ENCODE measurements around the gene ZNF117.
"Not testable (repeated sequence)": the region's sequence is repeated elsewhere in the genome, so short reads cannot be mapped to it uniquely, and the experiment has no call there.

ZNF117 gene

DNA sequence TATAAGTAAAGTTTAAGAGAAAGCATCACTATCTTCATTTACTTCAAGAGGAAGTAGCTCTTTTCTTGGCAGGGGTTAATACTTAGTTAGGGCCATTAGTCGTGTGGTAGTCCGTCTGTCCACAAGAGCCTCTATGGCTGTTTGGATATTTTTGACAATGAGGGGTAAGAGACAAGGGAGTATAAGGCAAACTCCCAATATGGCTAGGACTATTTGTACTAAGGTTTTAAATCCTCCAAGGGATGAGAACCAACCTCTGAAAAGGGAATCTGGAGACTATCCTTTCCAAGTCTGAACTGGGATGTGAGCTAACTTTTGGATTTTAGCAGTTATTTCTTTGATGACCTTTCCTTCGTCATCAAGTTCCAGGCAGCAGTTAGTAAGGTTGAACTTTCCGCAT lies at the start of gene ZNF117:
Gene ZNF117 (minus strand): TSS at position 101 of the 400 bp plus-strand sequence.
- DNase-seq = no peak

- DNase-seq = not testable (repeated sequence)
These were observed 47.9 kb upstream of the ZNF117 start for GRCh38 chr7:65038767-65039166.

GRCh38 chr7:65037740-65038688 lies 47.2 kb upstream of the ZNF117 start:
- DNase-seq = peak; percentile 66

DNA sequence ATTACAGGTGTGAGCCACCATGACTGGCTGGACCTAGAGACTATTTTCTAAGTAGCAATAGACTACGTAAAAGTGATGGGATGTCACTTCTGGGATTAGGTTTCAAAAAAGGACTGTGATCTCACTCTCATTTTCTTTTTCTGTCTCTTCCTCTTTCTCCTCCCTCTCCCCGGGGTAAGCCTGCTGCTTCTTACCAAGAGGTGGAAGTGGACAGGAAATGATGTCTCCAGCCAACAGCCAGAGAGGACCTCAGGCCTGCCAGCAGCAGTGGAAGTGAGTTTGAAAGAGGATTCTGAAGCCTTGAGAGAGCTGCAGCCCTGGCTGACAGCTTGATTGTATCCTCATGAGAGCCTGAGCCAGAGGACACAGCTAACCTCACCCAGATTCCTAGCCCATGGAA lies 45.7 kb upstream of the ZNF117 start:
- DNase-seq = not testable (repeated sequence)

DNA sequence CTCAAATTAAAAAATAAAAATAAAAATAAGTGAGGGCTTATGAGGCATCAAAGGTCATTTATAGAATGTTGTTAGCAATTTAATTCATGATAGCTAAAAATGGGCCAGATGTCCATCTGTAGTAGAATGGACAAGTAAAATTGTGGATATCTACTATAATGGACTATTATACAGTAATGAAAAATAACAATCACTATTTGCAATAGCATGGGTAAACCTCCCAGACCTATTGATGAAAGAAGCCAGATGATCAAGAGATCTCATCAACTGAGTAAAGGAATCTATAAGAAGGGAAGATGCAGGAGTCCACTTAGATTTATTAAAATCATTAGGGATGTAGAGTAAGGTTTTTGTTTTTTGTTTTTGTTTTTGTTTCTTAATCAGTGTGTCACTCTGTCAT lies 44.6 kb upstream of the ZNF117 start:
- not testable (repeated sequence) for DNase-seq

- DNase-seq = not testable (repeated sequence)
These were observed 43.4 kb upstream of the ZNF117 start for GRCh38 chr7:65034120-65034782.

DNA sequence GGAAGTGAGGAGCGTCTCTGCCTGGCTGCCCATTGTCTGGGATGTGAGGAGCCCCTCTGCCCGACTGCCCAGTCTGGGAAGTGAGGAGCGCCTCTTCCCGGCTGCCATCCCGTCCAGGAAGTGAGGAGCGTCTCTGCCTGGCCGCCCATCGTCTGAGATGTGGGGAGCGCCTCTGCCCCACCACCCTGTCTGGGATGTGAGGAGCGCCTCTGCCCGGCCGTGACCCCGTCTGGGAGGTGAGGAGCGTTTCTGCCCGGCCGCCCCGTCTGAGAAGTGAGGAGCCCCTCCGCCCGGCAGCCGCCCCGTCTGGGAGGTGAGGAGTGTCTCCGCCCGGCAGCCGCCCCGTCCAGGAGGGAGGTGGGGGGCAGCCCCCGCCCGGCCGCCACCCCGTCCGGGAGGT lies 42.6 kb upstream of the ZNF117 start:
- DNase-seq = not testable (repeated sequence)

GRCh38 chr7:65025023-65025422 lies 34.2 kb upstream of the ZNF117 start:
- DNase-seq = not testable (repeated sequence)

DNA sequence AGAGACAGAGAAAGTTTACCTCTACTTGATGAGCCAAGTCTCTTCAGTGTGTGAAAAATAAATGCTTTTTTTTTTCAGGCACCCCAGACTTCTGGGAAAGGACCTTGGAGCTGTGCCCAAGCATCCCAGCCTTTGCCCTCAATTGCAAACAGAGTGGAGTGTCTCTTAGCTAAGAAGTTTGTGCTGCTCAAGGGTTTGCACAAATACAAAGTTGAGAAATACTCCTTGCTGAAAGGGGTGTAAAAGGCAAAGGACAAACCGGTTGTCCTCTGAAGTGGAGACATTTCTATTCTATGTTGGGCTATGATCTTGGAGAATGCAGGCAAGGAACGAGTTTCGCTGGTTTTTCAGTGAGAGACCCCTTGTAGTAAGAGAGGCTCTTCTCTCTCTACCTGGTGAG lies 30.1 kb upstream of the ZNF117 start:
- not testable (repeated sequence) for DNase-seq

DNA sequence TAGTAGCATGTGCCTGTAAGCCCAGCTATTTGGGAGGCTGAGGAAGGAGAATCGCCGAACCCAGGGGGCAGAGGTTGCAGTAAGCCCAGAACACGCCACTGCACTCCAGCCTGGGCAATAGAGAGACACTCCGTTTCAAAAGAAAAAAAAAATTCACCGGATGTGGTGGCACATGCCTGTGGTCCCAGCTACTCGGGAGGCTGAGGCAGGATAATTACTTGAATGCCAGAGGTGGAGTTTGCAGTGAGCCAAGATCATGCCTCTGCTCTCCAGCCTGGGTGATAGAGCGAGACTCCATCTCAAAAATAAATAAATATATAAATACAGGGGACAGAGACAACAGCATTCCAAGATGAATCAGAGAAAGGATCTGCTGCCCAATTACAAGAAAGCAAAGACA lies 19.0 kb upstream of the ZNF117 start:
- not testable (repeated sequence) for DNase-seq

DNA sequence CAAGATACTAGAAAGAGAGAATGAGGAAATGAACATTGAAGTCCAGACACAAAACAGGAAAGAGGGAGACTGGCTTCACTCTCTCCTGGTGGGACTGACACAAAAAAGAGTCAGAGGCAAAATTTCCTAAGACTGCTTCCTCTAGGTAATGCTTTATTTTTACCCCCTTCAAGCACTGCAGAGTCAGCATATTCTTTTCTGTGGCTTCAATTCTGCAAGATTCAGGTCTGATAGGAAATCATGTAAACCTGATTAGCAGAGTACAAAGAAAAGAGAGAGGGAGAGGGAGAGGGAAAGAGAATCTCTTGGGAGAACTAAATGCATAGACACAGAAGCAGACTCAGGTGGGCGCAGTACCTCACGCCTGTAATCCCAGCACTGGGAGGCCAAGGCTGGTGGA lies 18.6 kb upstream of the ZNF117 start:
- DNase-seq = not testable (repeated sequence)

GRCh38 chr7:65007036-65007435 lies 16.2 kb upstream of the ZNF117 start:
- peak; percentile 25 for DNase-seq

GRCh38 chr7:65006094-65006992 lies 15.5 kb upstream of the ZNF117 start, which contains the start of gene ERV3-1:
Gene ERV3-1, minus strand, starts transcription at chr7:65006687. Its CDS starts 13,661 bp downstream, at chr7:64993026.
- peak; percentile 95 for DNase-seq

DNA sequence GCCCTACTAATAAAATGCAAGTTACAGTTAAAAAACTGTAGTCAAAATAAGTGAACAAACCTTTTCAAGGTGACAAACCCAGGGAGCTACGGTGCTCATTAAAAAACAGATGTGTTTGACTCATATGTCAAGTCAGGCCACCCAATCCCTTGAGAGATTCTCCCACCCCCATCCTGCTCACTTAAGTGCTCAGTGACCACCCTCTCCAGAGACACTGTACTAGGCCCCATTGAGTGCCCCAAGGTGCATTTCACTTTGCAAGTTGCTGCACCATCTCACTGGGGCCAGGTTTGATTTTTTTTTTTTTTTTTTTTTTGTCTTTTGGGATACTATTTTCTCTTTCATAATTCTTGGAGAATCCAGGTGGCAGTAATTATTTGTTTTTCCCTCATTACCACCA lies 13.7 kb upstream of the ZNF117 start:
- no peak for DNase-seq

DNA sequence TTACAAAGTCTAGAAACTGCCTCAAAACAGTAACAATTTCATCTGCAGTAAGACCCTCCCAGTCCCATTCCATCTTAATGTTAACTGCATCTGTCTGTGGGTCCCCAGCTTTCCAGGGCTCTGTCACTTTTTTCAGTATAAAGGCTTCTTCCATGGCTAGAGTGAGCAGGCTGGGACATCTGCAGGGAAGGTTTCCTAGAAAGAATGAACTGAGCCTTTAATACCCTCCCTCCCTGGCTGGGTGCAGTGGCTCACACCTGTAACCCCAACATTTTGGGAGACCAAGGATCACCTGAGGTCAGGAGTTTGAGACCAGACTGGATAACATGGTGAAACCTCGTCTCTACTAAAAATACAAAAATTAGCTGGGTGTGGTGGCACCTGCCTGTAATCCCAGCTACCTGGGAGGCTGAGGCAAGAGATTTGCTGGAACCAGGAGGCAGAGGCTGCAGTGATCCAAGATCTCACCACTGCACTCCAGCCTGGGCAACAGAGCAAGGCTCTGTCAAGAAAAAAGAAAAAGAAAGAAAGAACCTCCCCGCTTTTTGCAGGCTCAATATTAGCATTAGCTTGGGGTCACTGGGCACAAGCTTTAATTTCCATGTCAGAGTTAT lies 12.2 kb upstream of the ZNF117 start:
- no peak for DNase-seq

GRCh38 chr7:65001291-65001814 lies 10.5 kb upstream of the ZNF117 start:
- no peak for DNase-seq

DNA sequence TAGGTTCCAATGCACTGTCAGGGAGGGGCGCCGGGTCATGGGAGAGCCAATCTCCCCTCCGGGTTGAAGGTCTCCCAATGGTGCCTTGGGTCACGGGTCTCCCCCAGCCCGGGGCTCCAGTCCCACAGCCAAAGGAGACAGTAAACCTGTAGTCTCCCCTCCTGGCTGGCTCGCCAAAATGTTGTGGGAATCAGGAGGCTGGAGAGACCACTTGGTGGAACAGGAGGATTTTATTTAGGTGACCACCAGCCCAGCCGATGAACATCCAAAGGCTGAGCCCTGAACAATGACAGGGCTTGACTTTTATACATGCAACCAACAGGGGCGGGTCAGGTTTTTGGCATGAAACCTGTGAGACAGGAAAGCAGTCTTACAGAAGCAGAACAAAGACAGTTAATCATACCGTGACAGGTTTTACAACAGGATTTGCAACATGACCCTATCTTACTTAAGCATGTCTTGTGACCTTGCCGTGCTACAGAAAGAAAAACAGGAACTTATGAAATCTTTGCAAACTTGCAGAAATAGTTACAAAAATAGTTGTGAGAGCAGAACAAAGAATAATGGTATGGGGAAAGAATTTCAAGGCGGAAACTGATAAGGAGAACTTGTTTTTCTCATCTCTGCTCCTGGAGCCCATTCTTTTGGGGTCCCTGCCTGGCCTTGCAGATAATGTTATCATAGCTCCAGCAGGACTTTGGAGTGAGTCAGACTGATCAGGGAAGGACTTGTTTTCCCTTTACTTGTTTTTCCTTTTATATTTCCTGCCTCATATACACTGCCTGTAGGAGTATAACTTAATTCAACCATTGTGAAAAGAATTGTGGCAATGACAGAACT lies 8.5 kb upstream of the ZNF117 start:
- DNase-seq = no peak

GRCh38 chr7:64998865-64999164 lies 8.0 kb upstream of the ZNF117 start:
- no peak for DNase-seq

GRCh38 chr7:64997927-64998391 lies 7.1 kb upstream of the ZNF117 start:
- DNase-seq = no peak

- no peak for DNase-seq
These were observed 6.5 kb upstream of the ZNF117 start for GRCh38 chr7:64997164-64997908.
